ENCODE results near the gene ELF1.
A peak's percentile ranks its signal among the peaks of the same experiment; 100 is the strongest.
"Not testable (repeated sequence)": the region's sequence is repeated elsewhere in the genome, so short reads cannot be mapped to it uniquely, and the experiment has no call there.

The ELF1 gene

DNA sequence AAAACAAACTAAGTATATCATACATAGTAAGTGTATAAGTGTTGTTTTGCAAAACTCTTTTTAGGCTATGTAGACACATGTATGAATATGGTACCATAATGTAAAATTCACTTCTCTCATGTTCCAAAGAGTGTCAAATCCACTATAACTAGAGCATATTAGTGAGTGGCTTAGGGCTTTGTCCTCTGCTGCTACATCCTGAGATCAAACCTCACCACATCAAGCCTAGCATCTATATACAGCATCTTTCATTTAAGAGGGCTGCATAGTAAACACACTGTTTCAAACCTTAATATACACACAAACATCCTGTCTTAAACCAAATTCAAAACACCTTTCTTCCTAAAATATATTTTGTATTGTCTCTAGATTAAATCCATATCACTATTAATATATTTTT, 38.7 kb downstream of the ELF1 start:
- FAIRE-seq = no peak

DNA sequence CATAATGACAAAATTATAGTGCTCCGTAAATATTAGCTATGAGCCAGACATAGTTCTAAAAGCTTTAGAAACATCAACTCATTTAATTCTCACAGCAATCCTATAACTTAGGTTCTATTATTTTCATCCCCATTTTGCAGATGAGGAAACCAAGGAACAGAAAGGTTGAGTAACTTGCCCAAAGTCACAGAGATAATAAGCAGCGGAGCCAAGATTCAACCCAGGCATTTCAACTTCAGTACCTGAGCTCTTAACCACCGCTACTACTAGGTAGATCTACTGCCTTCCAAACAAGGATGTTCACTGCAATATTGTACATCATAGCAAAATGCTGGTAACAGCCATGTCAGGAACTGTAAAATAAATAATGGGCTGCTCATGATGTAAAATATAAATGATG, 39.9 kb downstream of the ELF1 start:
- no peak for FAIRE-seq

DNA sequence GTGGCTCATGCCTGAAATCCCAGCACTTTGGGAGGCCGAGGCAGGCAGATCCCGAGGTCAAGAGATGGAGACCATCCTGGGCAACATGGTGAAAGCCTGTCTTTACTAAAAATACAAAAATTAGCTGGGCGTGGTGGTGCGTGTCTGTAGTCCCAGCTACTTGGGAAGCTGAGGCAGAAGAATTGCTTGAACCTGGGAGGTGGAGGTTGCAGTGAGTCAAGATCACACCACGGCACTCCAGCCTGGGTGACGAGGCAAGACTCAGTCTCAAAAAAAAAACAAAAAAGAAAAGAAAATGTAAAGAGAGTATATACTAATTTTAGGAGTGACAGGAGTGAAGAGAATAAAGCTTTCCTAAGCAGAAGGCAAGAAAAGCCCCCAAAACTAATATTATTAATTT, 41.0 kb downstream of the ELF1 start:
- FAIRE-seq = not testable (repeated sequence)

DNA sequence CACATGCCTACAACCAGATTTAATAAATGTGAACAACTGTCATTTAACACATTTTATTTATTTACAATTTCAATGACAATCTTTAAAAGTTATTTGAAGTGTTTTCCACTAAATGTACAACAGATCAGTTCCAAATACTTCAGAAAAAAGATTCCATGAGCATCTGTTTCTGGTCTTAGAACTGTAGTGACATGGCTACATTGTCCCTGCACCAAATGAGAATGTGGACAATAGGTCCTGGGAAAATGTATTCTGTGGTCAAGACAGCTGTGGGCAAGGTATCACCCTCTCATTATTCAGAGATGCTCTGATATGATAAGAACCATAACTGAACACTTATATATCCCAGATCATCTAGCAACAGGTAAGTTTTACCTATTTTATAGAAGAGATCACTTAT, 43.7 kb downstream of the ELF1 start:
- no peak for FAIRE-seq

DNA sequence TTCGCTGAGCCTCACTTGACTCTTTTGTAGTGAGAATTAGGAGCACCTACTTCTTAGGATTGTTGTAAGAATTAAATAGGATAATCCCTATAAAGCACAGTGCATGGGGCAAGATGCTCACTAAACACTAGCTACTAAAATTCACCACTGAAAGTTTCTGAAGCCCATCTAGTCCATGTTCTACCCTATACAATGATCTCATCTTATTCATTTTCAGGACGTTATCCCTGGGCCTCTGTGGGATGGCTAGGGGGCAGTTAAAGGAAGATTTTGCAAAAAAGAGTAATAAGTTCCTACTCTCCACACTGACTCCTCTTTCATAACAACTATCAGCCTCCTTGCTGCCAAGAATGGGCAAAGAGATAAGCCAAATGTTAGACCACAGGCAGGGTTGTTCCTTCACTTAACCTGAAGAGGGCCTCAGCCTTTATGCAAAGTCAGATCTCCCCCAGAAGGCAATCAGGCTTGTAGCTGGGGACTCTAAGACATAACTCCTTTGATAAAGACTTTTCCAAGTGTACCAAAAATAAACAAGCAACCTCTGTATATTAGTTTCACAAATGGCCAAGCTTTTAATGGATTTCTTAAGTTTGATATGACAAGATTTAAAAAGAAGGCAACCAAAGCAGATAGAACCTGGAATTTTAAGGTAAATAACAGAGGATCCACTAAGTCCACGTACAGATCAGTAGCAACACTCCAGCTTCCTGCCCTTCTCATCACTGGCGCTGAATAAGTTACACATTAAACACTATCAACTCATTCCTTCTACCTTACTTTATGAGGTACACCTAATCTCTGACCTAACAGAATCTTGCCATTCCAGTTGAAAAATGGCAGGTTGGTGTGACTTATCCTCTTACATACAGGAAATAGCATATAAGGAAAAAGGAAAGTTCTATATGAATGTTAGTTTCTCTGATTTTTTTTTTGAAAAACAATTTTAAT, 44.4 kb downstream of the ELF1 start:
- peak; percentile 17 for FAIRE-seq

DNA sequence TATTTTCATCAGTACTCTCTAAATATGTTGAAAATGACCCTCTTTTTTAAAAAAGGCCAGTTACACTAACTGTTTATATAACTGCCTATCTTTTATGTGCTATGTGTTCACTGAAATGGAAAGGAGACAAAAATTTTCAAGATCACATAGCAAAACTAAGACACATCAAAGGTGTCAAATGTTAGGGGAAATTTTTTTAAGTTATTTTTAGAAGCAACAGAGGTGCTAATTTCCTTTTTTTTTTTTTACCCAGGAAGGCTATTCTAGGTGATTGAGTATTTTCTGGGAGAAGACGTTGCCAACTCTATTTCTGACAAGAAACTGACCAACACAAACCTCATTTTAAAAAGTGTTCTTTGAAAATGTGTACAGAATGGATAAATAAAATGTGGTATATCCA, 45.7 kb downstream of the ELF1 start:
- no peak for FAIRE-seq

DNA sequence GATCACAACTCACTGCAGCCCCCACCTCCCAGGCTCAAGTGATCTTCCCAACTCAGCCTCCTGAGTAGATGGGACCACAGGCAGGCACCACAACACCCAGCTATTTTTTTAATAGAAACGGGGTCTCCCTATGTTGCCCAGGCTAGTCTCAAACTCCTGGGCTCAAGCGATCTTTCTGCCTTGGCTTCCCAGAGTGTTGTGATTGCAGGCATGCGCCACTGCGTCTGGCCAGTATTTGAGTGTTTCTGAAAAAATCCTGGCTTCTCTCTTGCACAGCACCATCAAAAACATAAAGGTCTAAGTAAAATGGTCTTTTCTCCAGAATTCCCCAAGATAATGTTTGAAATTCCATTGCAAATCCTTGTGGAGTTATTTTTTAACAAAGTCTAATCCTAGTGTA, 47.8 kb downstream of the ELF1 start:
- FAIRE-seq = no peak

DNA sequence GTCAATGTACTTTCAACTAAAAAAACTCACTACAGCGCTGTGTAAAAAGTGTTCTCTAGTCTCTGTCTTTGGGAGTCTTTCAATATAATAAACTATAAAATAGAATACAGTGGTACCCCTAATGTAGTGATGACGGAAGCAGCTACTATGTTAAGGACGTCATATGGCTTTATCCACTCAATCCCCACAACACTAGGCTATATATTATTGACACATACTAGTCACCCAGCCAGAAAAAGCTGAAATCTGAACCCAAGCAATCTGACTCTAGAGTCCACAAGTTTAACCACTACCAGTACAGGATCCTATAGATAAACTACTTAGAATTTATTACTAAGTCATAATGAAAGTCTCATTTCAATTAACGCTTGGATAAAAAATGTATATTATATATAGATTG, 48.3 kb downstream of the ELF1 start:
- FAIRE-seq = no peak

DNA sequence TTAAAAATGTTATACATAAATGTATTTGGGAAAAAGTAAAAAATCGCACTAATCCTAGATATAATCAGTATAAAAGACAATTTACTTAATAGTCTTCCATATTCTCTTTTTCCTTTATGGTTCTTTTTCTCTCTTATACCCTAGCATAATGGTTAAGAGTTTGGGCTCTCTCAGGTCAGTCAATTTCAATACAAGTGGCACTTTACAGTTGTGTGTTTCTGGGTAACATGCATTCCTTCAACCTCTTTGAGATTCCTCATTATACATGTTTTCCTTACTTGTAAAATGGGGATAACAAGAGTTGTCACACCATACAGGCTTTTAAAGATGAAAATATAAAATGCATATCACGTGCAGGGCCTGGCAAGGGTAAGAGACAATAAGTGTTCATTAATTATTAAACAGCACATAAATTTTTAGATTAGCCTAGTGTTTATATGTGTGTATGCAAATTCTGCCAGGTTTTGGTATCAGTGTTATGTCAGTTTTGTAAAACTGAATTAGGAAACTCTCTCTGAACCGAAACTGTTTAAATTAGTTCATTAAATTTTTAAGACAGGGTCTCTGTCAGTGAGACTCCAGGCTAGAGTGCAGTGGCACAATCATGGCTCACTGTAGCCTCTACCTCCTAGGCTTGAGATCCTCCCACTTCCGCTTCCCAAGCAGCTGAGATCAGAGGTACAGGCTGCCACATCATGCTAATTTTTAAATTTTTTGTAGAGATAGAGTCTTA, 49.8 kb downstream of the ELF1 start:
- no peak for FAIRE-seq

DNA sequence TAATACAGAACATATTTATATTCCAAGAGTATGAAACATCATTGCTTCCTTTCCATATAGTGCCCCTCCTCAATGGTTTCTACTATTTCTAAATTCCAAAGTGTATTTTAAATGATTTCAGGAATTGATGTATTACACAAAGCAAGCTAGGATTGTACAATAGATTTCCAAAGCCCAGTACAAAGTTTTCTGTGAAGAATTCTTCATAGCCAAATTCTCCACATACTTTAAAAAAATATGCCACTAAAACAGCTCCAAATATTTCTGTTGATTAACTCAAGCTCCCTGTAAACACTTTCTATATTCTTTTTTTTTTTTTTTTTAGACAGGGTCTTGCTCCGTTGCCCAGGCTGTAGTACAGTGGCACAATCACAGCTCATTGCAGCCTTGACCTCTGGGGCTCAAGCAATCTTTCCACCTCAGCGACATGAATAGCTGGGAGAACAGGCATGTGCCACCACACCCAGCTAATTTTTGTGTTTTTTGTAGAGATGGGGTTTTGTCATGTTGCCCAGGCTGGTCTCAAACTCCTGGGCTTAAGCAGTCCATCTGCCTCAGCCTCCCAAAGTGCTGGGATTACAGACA, 50.6 kb downstream of the ELF1 start:
- no peak for FAIRE-seq

DNA sequence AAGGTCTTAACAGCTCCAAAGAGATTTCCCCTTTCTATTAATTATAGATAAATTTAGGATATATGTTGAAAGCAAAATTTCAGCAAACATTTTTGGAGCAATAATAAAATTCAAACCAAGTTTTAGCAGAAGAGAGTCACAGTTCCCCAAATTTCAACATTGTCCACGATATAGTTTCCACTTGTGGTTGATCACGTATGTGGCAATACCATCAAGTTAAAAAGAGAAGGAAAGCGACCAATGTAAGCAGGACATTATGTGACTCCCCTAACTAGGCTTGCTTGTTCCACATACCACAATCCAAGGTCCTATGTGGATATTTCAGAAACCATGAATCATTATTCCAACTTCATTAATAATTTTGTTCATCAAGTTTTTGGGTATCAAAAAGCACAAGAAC, 52.8 kb downstream of the ELF1 start:
- FAIRE-seq = no peak

DNA sequence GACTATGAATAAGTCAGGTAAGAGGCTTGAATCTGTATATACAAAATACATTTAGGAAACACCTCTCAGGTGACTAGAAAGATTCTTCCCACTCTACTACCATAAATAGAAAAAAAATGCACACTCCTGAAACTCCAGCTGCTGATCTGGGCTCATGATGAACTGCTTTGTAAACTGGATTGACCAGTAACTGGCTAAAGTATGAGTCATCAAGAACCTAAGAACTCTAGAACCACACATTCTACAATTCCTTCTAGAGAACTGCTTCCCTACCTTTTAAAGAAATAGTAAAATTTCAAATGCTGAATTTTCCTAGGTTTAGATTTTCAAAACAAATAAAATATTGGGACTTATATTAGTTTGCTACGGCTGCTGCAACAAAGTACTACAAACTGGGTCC, 55.2 kb downstream of the ELF1 start:
- FAIRE-seq = peak; percentile 43

DNA sequence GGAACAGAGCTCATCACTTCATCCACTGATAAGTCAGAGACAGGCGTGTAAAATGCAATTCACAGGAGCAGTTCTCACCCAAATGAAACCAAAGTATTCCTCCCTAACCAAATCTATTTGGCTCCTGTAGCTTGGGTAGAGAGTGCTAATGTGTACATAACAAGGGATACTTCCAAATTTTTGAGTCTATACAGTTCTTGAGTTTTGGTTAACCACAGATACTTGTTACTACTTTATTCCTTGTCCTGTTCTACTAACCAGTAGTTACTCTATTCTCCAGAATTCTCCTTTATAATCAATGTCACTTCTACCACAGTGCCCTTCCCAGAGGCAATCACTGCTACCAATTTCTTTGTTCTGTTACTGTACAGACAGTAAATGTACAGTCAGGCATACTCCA, 57.3 kb downstream of the ELF1 start:
- FAIRE-seq = no peak

DNA sequence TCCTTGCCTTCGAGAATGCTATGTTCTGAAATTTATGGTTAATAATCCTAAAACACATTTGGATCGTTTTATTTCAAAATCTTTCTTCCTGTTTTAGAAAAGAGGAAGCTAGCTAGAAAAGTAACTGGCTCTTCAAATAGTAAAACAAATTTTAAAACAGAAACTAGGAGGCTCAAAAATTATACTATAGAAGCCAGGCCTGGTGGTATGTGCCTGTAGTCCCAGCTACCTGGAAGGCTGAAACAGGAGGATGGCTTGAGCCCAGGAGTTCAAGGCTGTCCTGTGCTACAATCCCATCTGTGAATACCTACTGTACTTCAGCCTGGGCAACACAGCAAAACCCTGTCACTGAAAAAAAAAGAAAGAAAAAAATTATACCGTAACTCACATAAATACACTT, 57.9 kb downstream of the ELF1 start:
- FAIRE-seq = no peak

DNA sequence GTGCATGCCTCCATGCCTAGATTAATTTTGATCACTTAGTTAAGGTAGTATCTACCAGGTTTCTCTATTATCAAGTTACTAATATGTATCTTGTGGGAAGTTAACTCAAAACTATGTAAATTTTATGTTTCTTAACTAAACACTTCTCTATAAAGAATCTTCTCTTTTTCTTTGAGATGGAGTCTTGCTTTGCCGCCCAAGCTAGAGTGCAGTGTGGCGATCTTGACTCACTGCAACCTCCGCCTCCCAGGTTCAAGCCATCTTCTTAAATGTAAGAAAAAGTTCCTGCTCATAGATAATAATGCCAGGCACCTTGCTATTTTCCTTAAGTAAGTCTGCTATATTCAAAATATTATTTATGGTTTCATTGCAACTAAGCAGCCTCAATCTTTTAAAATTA, 58.4 kb downstream of the ELF1 start:
- no peak for FAIRE-seq

DNA sequence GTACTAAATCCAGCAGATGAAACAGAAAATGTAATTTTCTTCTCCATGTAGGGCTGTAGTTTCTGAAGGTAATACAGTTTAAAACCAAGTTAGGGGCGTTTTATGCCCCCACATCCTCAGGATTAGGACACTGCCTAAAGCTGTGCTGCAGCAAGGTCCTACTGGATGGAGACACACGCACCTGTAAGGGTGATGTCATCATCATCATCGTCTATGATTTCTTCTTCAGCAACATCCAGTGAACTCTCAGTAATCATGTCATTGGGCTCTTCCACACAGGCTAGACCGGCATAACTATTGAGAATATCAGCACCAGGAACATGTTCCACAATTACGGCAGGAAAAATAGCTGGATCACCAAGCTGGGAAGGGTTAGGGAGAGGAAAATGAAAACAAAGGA, 60.5 kb downstream of the ELF1 start:
- FAIRE-seq = no peak

DNA sequence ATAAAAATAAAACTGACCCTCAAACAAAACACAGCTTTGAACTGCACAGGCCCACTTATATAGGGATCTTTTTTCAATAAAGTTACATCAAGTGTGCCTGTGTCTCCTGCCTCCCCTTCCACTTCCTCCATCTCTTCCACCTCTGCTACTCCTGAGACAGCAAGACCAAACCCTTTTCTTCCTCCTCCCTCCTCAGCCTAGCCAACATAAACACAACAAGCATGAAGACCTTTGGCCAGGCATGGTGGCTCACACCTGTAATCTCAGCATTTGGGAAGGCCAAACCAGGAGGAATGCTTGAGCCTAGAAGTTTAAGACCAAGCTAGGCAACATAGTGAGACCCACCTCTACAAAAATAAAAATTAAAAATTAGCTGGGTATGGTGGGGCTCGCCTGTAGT, 72.6 kb downstream of the ELF1 start:
- FAIRE-seq = no peak

DNA sequence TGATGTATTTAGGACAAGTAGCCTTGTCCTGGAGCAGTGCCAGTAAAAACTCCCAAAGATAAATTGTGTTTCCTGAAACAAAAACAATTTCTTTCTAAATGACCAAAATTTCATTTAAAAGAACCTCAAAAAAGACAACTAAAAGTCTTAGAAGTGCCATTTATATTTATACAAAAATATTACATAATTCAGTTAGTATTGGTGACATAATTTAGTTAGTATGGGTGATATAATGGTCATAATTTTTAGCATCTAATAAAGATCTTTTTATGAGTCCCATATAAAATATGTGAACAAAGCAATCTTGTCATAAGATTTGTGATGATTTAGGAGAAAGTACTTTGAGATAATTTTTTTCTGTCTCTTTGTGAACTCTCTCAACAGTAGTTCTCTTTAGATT, 76.0 kb downstream of the ELF1 start:
- no peak for FAIRE-seq

DNA sequence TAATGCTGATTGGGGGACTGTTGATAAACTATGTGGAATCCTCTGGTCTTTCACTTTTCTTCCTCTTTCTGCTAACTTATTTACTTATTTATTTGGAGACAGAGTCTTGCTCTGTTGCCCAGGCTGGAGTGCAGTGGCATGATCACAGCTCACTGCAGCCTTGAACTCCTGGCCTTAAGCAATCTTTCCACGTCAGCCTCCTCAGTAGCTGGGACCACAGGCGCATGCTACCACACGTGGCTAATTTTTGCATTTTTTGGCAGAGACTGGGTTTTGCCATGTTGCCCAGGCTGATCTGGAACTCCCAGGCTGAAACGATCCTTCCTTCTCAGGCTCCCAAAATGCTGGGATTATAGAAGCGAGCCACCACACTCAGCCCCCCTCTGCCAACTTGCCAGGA, 77.5 kb downstream of the ELF1 start:
- no peak for FAIRE-seq

DNA sequence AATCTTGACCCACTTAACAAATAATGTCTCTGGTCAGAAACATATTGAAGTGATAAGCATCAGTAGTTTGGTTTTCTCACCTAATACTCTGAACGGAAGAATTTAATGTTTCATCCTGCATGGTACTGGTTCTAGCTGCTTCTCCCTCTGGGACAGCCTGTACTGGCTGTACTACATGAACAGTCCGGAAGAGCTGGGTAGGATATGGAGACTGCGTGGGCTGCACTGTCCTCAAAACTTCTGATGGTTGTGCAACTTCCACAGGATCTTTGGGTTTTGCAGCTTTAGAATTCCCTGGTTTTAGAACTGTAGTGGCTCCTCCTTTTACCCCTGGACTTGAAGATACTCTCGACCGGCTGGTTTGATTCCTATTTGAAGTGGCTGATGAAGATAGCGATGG, 78.3 kb downstream of the ELF1 start:
- FAIRE-seq = no peak

DNA sequence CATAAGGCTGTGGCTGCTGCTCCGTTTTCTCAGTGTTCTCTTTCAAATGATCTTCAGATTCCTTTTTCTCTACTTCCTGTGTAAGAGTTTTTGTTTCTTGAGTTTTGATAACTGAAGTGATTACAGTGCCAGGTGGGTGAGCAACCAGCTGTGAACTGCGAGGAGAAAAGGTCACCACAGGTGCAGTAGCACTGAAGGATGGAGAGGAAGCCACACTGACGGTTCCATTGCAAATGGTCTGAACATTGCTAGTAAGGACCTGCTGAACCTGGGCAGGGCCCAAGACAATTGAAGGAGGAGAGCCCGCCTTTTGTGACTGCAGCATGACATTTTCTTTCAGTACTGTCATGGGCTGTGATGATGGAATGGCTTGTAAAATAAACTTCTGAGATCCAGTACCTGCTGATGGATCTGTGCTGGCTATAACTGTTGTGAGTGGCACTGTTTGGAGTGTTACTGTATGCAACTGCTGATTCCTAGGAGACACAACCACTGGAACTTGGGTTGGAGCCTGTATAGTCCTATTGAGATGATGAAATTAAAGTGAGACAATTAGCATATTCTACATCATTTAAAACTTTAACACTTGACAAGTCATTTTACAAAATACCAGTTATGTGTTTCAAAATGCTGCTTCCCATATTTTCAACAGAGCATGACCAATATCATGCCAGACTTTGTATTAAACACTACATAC, 85.5 kb downstream of the ELF1 start:
- FAIRE-seq = no peak

DNA sequence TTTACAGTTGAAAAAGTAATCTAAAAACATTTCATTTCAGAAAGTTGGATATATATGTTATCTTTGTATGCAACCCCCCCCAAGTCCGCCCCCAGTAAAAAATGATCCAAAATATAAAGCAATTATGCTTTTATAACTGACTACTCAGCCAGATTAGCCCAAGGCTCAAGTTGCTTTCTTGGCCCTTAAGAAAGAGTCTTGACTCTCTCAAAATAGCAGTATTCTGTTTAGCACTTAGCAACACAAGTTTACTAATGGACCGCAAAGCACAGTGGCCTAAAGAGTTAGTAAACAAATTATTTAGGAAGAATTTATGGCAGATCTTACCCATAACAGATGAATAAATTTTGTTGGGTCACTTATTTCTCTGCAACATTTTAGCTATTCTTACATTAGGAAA, 86.9 kb downstream of the ELF1 start:
- no peak for FAIRE-seq

DNA sequence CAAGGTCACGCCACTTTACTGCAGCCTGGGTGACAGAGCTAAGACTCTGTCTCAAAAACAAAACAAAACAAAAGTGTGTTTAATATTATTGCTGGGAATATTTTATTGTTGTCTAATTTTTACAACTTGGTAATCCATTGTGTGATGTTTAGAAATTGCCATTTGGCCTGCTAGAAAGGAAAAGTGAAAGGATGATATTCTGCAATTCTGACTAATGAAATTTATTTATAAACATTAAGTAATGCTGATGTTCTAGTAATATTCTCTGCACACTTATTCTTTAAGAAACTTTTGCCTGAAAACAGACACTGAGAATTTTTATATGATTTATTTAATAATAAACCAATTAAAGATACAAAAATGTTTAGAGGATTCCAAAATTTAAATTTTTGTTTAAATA, 87.4 kb downstream of the ELF1 start:
- FAIRE-seq = peak; percentile 75

Measured in islet of Langerhans (tissue), 1 donor.